CD4-positive, alpha-beta T cell (primary cell): ENCODE results near the gene SNX13. TPM values are rescaled to one million over a fixed set of nuclear protein-coding genes. Genes with fewer than 3 reads are reported as not detected.

Experiments used
- ATAC-seq: fragments of 200-7000 bp; cut with Tn5 transposase; one replicate; pipeline ENCODE4 v1.10.0; 2022; ENCODE audit warnings: mild to moderate bottlenecking; ENCODE audit not compliant: poor library complexity
- CTCF ChIA-PET: fragments of 350-600 bp; sonication (Branson Sonifier 250); formaldehyde crosslinking; loops from one replicate; lab custom pipeline; 2021; ENCODE audit warnings: antibody characterized with exemption, inconsistent platforms; lab: Charles Lee
- POLR2A ChIA-PET: fragments of 350-600 bp; sonication (Branson Sonifier 250); formaldehyde crosslinking; loops from one replicate; lab custom pipeline; 2021; ENCODE audit warnings: antibody characterized with exemption, inconsistent platforms; lab: Charles Lee
- DNase-seq, 14 experiments: peaks; one replicate each; pipeline ENCODE4 v3.0.0-alpha.2; 2013 to 2020; ENCODE audit warnings: mixed read lengths in 2 of 14
- H3K27ac ChIP-seq, 2 donors: one replicate each; pipeline versions ENCODE4 v1.5.1 to v1.7.0; 2013; ENCODE audit warnings: low read length in 2 of 2, low read depth in 1 of 2, mild to moderate bottlenecking in 1 of 2
- H3K27me3 ChIP-seq, 2 experiments: 1 replicate in 1 of 2; 2 replicates in 1 of 2; pipeline versions ENCODE4 v1.6.1 to v1.7.0; 2013; ENCODE audit warnings: low read length in 2 of 2, control low read depth in 1 of 2, mild to moderate bottlenecking in 1 of 2, moderate library complexity in 1 of 2; ENCODE audit not compliant: insufficient read depth in 2 of 2, control insufficient read depth in 1 of 2
- H3K36me3 ChIP-seq: one replicate; pipeline ENCODE4 v1.6.1; 2013; ENCODE audit warnings: low read length, control low read depth; ENCODE audit not compliant: insufficient read depth
- H3K4me1 ChIP-seq: one replicate; pipeline ENCODE4 v1.6.1; 2013; ENCODE audit warnings: low read length, control low read depth; ENCODE audit not compliant: insufficient read depth
- H3K4me3 ChIP-seq: one replicate; pipeline ENCODE4 v1.5.1; 2013; ENCODE audit warnings: mild to moderate bottlenecking, low read length, moderate library complexity
- H3K9me3 ChIP-seq, 2 experiments: 1 replicate in 1 of 2; 2 replicates in 1 of 2; pipeline versions ENCODE4 v1.6.1 to v1.7.0; 2013; ENCODE audit warnings: low read length in 2 of 2, mild to moderate bottlenecking in 2 of 2, control low read depth in 1 of 2, moderate library complexity in 1 of 2; ENCODE audit not compliant: control insufficient read depth in 1 of 2, insufficient read depth in 1 of 2
- H3K27ac Mint-ChIP-seq: one replicate; pipeline ENCODE4 v1.8.0; 2020; ENCODE audit warnings: mixed read lengths
- H3K27me3 Mint-ChIP-seq: one replicate; pipeline ENCODE4 v1.8.0; 2021; ENCODE audit warnings: mixed read lengths
- H3K36me3 Mint-ChIP-seq: one replicate; pipeline ENCODE4 v1.8.0; 2021; ENCODE audit warnings: low read depth, mixed read lengths
- H3K4me1 Mint-ChIP-seq: one replicate; pipeline ENCODE4 v1.8.0; 2021; ENCODE audit warnings: low read depth, mixed read lengths
- H3K4me3 Mint-ChIP-seq: one replicate; pipeline ENCODE4 v1.8.0; 2020; ENCODE audit warnings: mild to moderate bottlenecking, mixed read lengths
- H3K9me3 Mint-ChIP-seq: one replicate; pipeline ENCODE4 v1.8.0; 2020; ENCODE audit warnings: mixed read lengths
- CTCF ChIP-seq: fragments of 200-600 bp; IDR thresholded peaks from one replicate; pipeline ENCODE4 v1.8.0; 2022; ENCODE audit warnings: antibody characterized with exemption, mild to moderate bottlenecking
- intact Hi-C, 2 experiments: fragments of 100-400 bp; cut with DNase I in 1 of 2; cut with micrococcal nuclease in 1 of 2; formaldehyde crosslinking; loops; one replicate each; pipeline versions ENCODE4 v1.15.1 to v1.9.0; 2023 to 2025; cut with DNase I, micrococcal nuclease
- total RNA-seq, 174 experiments: library from RNA in 2 of 174; stranded (reverse) in 2 of 174; gene quantifications; one replicate each; pipeline ENCODE4 v1.2.3 and lab custom pipeline; 2021 to 2026

The SNX13 gene
- total RNA-seq, 2 experiments from 2014 or later = 24.0 to 25.8 TPM

DNA sequence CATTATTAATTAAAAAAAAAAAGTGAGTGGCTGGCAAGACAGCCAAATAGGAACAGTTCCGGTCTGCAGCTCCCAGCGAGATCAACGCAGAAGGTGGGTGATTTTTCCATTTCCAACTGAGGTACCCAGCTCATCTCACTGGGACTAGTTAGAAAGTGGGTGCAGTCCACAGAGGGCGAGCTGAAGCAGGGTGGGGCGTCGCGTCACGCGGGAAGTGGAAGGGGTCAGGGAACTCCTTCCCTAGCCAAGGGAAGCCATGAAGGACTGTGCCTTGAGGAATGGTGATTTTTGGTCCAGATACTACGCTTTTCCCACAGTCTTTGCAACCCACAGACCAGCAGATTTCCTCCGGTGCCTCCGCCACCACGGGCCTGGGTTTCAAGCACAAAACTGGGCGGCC, 133.7 kb downstream of the SNX13 start:
- Histone ChIP-seq H3K27ac (no peak overlapping the region), H3K27me3 (no peaks in the 10 kb centered on the region), H3K36me3 (peaks cover 26% of the 10 kb centered on the region), H3K4me3 (no peak overlapping the region), H3K4me1 (no peaks in the 10 kb centered on the region), H3K9me3 (no peaks in the 10 kb centered on the region)
- DNase-seq = no peak
- TF ChIP-seq CTCF = no peak
- ChIA-PET POLR2A (no interaction called here), CTCF (no interaction called here)
- no peaks in the 10 kb centered on the region for H3K9me3 Mint-ChIP-seq
- H3K27ac Mint-ChIP-seq = no peak overlapping the region
- no peaks in the 10 kb centered on the region for H3K4me1 Mint-ChIP-seq
- intact Hi-C loops = no loop called here
- H3K4me3 Mint-ChIP-seq = no peak overlapping the region
- no peaks in the 10 kb centered on the region for H3K27me3 Mint-ChIP-seq
- ATAC-seq = no peak
- H3K36me3 Mint-ChIP-seq = peaks cover 84% of the 10 kb centered on the region

DNA sequence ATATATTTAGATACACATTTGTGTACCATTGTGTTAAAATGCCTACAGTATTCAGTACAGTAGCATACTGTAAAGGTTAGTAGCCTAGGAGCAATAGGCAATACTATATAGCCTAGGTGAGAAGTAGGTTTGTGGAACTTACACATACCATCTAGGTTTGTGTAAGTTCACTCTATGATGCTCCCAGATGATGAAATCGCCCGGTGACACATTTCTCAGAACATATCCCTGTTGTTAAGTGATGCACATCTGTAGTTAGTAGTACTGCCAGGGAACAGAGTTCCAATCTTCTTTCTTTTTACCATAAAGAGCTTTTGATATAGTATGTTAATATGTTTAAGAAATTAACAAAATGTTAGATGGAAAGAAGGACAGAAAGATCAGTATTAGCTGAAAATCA, 138.2 kb downstream of the SNX13 start:
- CTCF ChIA-PET = no interaction called here
- no peak overlapping the region for H3K27ac ChIP-seq
- H3K27ac Mint-ChIP-seq = no peak overlapping the region
- no peaks in the 10 kb centered on the region for H3K9me3 ChIP-seq
- no peak for ATAC-seq
- H3K36me3 ChIP-seq = peaks cover 66% of the 10 kb centered on the region
- H3K27me3 ChIP-seq = no peaks in the 10 kb centered on the region
- DNase-seq = no peak
- H3K4me1 ChIP-seq = no peaks in the 10 kb centered on the region
- POLR2A ChIA-PET = no interaction called here
- peaks cover 85% of the 10 kb centered on the region for H3K36me3 Mint-ChIP-seq
- intact Hi-C loops = no loop called here
- no peak overlapping the region for H3K4me3 Mint-ChIP-seq
- no peaks in the 10 kb centered on the region for H3K9me3 Mint-ChIP-seq
- H3K4me3 ChIP-seq = no peak overlapping the region
- TF ChIP-seq CTCF = no peak
- H3K27me3 Mint-ChIP-seq = no peaks in the 10 kb centered on the region
- no peaks in the 10 kb centered on the region for H3K4me1 Mint-ChIP-seq

DNA sequence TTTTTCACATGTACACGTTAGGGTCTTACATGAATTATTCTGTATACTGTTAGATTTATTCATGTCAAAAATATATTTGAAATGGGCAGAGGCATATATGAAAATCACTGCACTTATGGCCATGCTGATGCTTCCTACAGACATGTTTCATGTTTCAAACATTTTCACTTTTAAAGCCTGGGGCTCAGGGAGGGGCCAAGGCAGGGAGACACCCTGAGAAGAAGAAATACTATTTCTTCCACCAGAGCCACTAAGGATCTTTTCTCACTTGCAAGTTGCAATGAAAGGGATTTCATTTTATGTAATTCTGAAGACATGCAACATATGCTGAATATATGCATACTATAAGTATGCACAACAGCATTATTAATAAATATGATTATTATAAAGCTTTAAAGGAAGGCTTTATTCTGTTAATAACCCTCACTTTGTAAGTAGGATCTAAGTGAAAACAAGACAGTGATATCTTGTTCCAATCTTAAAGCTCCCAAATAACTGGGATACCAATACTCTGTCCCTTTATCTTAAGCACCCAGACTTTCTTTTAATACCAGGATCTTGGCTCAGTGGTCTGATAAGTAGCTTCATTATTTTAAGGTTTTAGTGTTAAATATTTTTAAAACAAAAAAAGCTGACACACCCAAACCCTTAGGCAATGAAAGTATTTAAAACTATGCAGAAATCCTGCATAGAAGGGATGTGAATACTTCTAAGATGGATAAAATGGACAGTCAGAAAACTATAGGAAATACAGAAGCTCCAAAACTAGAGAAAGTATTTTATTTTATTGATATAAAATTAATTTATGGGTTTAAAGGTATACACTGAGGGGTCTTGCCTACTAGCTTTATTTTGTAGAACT, 148.0 kb downstream of the SNX13 start:
- DNase-seq (no peak), ATAC-seq (no peak)
- TF ChIP-seq CTCF = no peak
- H3K27me3 ChIP-seq = no peaks in the 10 kb centered on the region
- ChIA-PET POLR2A (no interaction called here), CTCF (interaction anchor here (2.1 kb wide), 1 partner anchor 22 kb away, joined by 7 read pairs; no protein-coding TSS in a partner anchor)
- intact Hi-C loops = no loop called here
- Mint-ChIP-seq H3K4me1 (no peaks in the 10 kb centered on the region), H3K4me3 (no peak overlapping the region), H3K36me3 (peaks cover 53% of the 10 kb centered on the region), H3K27me3 (no peaks in the 10 kb centered on the region), H3K27ac (no peak overlapping the region), H3K9me3 (no peaks in the 10 kb centered on the region)
- peaks cover 29% of the 10 kb centered on the region for H3K36me3 ChIP-seq
- H3K27ac ChIP-seq = no peak overlapping the region
- no peak overlapping the region for H3K4me3 ChIP-seq
- no peaks in the 10 kb centered on the region for H3K4me1 ChIP-seq
- no peaks in the 10 kb centered on the region for H3K9me3 ChIP-seq
